Fibroblast of the conjunctiva (primary cell): Measurements from ENCODE around the gene DSC3.
"Not testable (repeated sequence)": the region's sequence is repeated elsewhere in the genome, so short reads cannot be mapped to it uniquely, and the experiment has no call there.

ENCODE experiments used
- DNase-seq: peaks from one replicate; pipeline ENCODE4 v3.0.0-alpha.2; 2010; ENCODE audit warnings: low read depth

Gene DSC3

GRCh38 chr18:31041271-31042083, 1.1 kb downstream of the DSC3 start:
- DNase-seq, result no peak

DNA sequence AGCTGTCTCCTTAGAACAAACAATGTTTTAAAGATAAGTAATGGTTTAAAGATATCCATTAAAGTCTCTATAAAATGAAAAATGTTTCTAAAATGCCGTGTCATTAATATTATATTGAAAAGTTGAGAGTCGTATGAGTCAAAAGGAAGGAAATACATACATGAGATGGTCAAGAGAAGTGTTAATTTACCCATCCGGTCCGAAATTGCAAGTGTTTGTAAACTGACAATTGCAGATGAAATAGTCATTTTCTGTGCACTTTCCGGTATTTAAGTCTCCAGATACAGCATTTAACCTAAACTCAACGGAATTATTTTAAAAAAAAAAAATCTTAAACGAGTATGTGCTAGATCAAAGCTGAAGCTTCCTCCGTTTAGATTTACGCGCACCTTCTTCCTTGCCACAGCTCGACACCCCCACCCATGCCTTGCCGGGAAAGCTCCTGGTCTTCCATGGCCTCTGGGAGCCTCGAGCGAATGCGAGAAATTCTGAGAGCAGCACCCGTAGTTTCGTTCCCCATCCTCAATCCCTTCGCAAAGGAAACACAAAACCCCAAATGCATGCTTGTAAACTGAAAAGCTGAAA, 1.8 kb downstream of the DSC3 start:
- DNase-seq, result no peak

GRCh38 chr18:31039426-31039825, 3.1 kb downstream of the DSC3 start:
- no peak for DNase-seq

GRCh38 chr18:31037686-31038085, 4.9 kb downstream of the DSC3 start:
- not testable (repeated sequence) for DNase-seq

- DNase-seq, result no peak
Measured at GRCh38 chr18:31034541-31034940, 8.0 kb downstream of the DSC3 start.

- no peak for DNase-seq
Measured at GRCh38 chr18:31030574-31031278, 11.8 kb downstream of the DSC3 start.

DNA sequence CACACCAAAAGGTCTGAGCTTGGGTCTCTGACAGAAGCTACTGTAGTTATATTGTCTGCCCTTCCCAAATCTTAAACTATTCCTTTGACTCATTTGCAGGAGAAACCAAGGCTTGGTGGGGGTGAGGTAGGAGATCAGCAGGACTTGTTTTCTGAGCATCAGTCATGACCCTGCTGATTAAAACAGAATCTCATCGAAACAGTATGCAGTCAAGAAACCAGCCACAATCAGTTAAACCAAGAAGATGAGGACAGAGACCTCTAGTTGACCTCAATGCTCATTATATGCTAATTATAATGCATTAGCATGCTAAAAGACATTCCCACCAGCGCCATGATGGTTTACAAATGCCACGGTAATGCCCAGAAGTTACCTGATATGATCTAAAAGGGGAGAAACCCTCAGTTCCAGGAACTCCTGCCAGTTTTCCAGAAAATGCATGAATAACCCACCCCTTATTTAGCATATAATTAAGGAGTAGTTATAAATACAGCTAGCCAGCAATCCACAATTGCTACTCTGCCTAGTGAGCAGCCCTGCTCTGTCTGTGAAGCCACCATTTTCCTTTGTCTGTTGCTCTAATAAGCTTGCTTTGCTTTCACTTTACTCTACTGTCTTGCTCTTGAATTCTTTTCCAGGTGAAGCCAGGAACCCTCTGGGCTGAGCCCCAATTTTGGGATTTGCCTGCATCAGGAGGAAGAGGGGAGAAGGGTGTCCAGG, 26.7 kb downstream of the DSC3 start:
- DNase-seq, result no peak

GRCh38 chr18:31011455-31011854, 31.1 kb downstream of the DSC3 start:
- not testable (repeated sequence) for DNase-seq

DNA sequence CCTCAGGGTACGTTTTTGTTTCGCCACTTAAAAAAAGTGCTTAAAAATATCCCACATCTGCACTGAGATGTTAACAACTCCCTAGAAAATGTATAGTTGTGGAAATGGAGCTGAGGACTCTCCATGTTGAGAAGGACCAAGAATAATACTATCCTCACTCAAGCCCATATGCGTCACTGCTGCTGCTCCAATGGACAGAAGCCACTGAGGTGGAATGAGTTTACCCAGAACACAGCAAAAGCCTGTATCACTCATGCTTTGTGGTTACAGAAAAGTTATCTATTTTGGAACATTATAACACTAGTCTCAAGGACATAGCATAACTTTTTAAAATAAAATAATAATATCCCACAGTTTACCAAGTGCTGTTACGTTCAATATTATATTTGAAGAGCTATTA, 31.9 kb downstream of the DSC3 start:
- no peak for DNase-seq

GRCh38 chr18:30999887-31000628, 42.5 kb downstream of the DSC3 start:
- DNase-seq, result no peak

- DNase-seq, result no peak
Measured at GRCh38 chr18:30999186-30999585, 43.4 kb downstream of the DSC3 start.

DNA sequence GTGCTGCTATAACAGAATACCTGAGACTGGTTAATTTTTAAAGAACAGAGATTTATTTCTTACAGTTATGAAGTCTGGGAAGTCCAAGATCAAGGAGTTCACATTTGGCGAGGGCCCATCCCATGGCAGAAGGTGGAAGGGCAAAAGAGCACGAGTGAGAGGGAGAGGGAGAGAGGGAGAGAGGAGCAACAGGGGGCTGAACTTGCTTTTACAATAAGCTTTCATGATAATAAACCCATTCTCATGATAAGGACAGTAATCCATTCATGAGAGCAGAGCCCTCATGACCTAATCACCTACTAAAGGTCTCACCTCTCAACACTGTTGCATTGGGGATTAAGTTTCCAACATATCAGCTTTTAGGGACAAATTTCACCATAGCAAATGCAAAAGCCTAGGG, 45.3 kb downstream of the DSC3 start:
- DNase-seq, result no peak

- no peak for DNase-seq
Measured at GRCh38 chr18:30992231-30992630, 50.3 kb downstream of the DSC3 start.

DNA sequence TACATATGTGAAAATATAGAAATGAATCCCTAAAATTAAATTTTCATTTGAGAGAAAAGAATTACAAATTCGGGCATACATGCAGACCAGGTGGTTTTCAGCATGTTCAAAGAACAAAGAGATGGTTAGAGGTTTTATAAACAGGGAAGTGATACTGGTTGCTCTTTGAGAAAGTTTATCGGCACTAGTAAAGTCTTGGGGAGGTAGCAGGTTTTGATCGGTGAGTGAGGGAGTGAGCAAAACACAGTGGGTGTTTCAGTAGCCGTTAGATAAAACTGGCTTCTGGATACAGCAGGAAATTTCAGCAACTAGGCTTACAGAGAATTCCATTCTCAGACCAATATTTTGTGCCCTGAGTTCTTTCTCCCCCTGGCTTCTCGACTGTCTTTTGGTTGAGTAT, 51.1 kb downstream of the DSC3 start:
- DNase-seq, result no peak

DNA sequence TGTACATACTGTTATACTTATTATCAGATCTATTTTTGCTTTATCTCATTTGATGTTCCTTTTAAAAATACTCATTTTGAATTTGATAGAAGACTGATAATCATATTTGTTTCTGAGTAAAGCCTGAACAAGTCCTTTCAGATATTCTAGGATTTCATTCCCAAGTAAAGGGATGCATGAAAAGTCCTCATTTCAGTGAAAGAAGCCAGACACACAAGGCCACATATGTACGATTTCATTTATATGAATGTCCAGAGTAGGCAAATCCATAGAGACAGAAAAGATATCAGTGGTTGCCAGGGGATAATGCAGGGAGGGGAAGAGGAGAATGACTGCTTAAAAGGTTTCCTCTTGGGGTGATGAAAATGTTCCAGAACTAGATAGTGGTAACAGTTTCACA, 53.4 kb downstream of the DSC3 start:
- DNase-seq, result no peak

GRCh38 chr18:30988440-30988839, 54.1 kb downstream of the DSC3 start:
- no peak for DNase-seq

DNA sequence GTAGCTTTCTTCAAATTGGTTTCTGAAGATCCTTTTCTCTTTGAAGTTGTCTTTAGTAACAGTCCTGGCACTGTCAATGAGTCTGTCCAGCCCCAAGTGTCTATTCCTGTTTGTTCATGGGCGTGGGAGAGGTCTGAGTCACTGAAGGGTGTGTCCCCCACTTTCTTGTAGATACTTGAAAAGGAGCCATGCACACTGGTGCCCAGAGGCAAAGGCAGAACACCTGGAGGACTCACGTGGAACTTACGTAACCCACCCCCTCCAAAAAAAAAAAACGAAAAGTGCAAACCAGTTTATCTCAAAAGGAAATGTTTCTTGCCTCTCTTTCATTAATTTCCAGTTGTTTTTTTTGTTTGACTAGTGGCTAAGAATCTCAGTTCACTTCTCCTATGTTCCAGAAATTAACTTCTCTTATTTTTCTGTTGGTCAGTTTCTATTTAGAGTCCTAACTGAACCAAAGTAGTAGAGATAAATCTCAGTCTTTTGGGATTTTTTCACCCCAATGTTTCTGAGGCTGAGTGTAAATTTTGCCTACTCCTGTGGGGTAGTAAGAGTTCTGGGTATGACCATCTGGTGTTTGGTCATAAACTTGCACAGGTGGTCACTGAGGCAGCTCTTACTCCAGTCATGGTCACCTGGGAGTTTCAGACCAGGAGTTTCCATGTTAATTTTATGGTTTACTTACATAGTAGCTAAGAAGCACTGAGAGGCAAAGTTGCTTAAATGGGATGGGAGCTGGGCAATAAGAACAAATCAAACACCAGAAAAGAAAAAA, 54.9 kb downstream of the DSC3 start:
- DNase-seq, result no peak

GRCh38 chr18:30985753-30986152, 56.8 kb downstream of the DSC3 start:
- DNase-seq, result no peak

DNA sequence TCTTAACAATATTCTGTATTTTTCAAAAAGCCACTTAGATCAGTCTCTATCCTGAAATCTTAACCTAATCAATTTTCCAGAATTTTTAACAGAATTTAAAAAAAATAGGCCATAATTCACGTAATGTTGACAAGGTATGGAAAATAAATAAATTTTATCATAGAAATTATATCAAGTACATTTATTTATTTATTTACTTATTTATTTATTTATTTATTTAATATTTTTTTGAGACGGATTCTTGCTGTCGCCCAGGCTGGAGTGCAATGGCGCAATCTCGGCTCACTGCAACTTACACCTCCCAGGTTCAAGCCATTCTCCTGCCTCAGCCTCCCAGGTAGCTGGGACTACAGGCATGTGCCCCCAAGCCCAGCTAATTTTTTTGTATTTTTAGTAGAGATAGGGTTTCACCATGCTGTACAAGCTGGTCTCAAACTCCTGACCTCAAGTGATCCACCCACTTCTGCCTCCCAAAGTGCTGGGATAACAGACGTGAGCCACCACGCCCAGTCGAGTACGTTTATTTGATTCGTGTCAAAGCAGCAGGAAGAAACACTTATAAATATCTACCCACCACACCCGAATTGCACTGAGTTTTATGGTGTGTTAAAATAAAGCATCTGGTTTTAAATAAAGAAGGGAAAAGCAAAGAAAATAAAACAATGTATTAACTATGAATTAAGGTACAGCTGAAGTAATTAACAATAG, 60.1 kb downstream of the DSC3 start:
- no peak for DNase-seq

- not testable (repeated sequence) for DNase-seq
Measured at GRCh38 chr18:30978091-30978490, 64.5 kb downstream of the DSC3 start.
